Stimulated activated CD4-positive, alpha-beta T cell treated with anti-CD3 and anti-CD28 coated beads, Interleukin-1b, Interleukin-23, amount 100 ng/mL, for 1 hour (primary cell): ENCODE measurements around the gene LRP5.

ENCODE experiments used
- DNase-seq, 2 donors: peaks; one replicate each; pipeline ENCODE4 v3.0.0-alpha.2; 2020; ENCODE audit warnings: low read depth in 2 of 2

The LRP5 gene

GRCh38 chr11:68308068-68308467 is 4.3 kb upstream of the LRP5 start:
- DNase-seq: no peak

- no peak for DNase-seq
Observed at GRCh38 chr11:68309621-68310185, 2.7 kb upstream of the LRP5 start.

GRCh38 chr11:68311160-68312116 is 953 bp upstream of the LRP5 start:
- DNase-seq: no peak

GRCh38 chr11:68312780-68313573 is 586 bp downstream of the LRP5 start:
- DNase-seq: no peak

GRCh38 chr11:68313574-68314202 is 1.3 kb downstream of the LRP5 start:
- DNase-seq: no peak

- DNase-seq: no peak
Observed at GRCh38 chr11:68314203-68315170, 2.1 kb downstream of the LRP5 start.

- DNase-seq: no peak
Observed at GRCh38 chr11:68315171-68315920, 3.0 kb downstream of the LRP5 start.

GRCh38 chr11:68317147-68317785 is 4.9 kb downstream of the LRP5 start:
- no peak for DNase-seq

- no peak for DNase-seq
Observed at GRCh38 chr11:68321293-68322051, 9.1 kb downstream of the LRP5 start.

GRCh38 chr11:68322052-68322430 is 9.7 kb downstream of the LRP5 start:
- no peak for DNase-seq

- no peak for DNase-seq
Observed at GRCh38 chr11:68324241-68324640, 11.8 kb downstream of the LRP5 start.

- no peak for DNase-seq
Observed at GRCh38 chr11:68324695-68325094, 12.3 kb downstream of the LRP5 start.

- DNase-seq: no peak
Observed at GRCh38 chr11:68325183-68325906, 13.0 kb downstream of the LRP5 start.

GRCh38 chr11:68325907-68326220 is 13.5 kb downstream of the LRP5 start:
- DNase-seq: no peak

- DNase-seq: no peak
Observed at GRCh38 chr11:68326334-68327215, 14.2 kb downstream of the LRP5 start.

- DNase-seq: no peak
Observed at GRCh38 chr11:68327586-68328370, 15.4 kb downstream of the LRP5 start.
